Smooth muscle cell (in vitro differentiated cells): ENCODE data around the gene UBE2E2. TPM values are rescaled to one million over a fixed set of nuclear protein-coding genes. Genes with fewer than 3 reads are reported as not detected.

Source experiments
- DNase-seq: peaks from one replicate; lab custom pipeline; 2025; ENCODE audit not compliant: unreplicated experiment; lab: John Stamatoyannopoulos, UW
- H2AFZ ChIP-seq: fragments of 200-600 bp; sonication (generic); 2 replicates; pipeline ENCODE4 v1.6.0; 2016; ENCODE audit warnings: antibody characterized with exemption, low read depth, mild to moderate bottlenecking
- H3F3A ChIP-seq: fragments of 200-600 bp; sonication (generic); 2 replicates; pipeline ENCODE4 v1.6.0; 2017; ENCODE audit warnings: antibody characterized with exemption, low read depth
- H3K27ac ChIP-seq: fragments of 200-600 bp; sonication (generic); 2 replicates; pipeline ENCODE4 v1.5.1; 2016; ENCODE audit warnings: low read depth, mild to moderate bottlenecking
- H3K27me3 ChIP-seq: fragments of 200-600 bp; sonication (generic); 2 replicates; pipeline ENCODE4 v1.6.1; 2016; ENCODE audit warnings: low read depth, mild to moderate bottlenecking
- H3K36me3 ChIP-seq: fragments of 200-600 bp; sonication (generic); 2 replicates; pipeline ENCODE4 v1.5.1; 2016; ENCODE audit warnings: low read depth
- H3K4me1 ChIP-seq: fragments of 200-600 bp; sonication (generic); 2 replicates; pipeline ENCODE4 v1.5.1; 2016; ENCODE audit warnings: low read depth
- H3K4me2 ChIP-seq: fragments of 200-600 bp; sonication (generic); 2 replicates; pipeline ENCODE4 v1.6.0; 2016; ENCODE audit warnings: mild to moderate bottlenecking
- H3K4me3 ChIP-seq: fragments of 200-600 bp; sonication (generic); 2 replicates; pipeline ENCODE4 v1.5.1; 2016; ENCODE audit warnings: mild to moderate bottlenecking
- H3K79me2 ChIP-seq: fragments of 200-600 bp; sonication (generic); 2 replicates; pipeline ENCODE4 v1.6.0; 2016; ENCODE audit warnings: low read depth, mild to moderate bottlenecking
- H3K9ac ChIP-seq: fragments of 200-600 bp; sonication (generic); 2 replicates; pipeline ENCODE4 v1.6.0; 2016; ENCODE audit warnings: low read depth
- H3K9me3 ChIP-seq: fragments of 200-600 bp; sonication (generic); replicated peaks from 2 replicates; pipeline ENCODE4 v1.5.1; 2016; ENCODE audit warnings: low read depth
- H4K20me1 ChIP-seq: fragments of 200-600 bp; sonication (generic); 2 replicates; pipeline ENCODE4 v1.6.0; 2016; ENCODE audit warnings: low read depth
- WGBS: methylation state at CpG from one replicate; pipeline ENCODE4 v1.1.7; 2016; ENCODE audit warnings: low lambda C conversion rate; 5-methylcytosine and 5-hydroxymethylcytosine counted together
- polyA plus RNA-seq: library from polyadenylated mRNA; unstranded; fragments of >200 nt; fragmentation: Nextera tagmentation; extraction: Ambion mirVana; gene quantifications from 2 replicates; pipeline ENCODE4 v1.2.1, GENCODE V29; 2016
- total RNA-seq: library from RNA; depleted of rRNA; stranded (reverse); fragments of >200 nt; gene quantifications from 2 replicates; pipeline ENCODE4 v1.2.3, GENCODE V29; 2014
- TF ChIP-seq, protein P1 (sequence below): fragments of 200-600 bp; sonication (generic); IDR thresholded peaks from 2 replicates; pipeline ENCODE4 v1.5.1; 2017; ENCODE audit warnings: borderline replicate concordance, mild to moderate bottlenecking, antibody characterized with exemption; ENCODE audit not compliant: insufficient read depth, poor library complexity, severe bottlenecking

UBE2E2 gene
- total RNA-seq (51.4 and 65.9 TPM in 2 replicates), polyA plus RNA-seq (107 and 121 TPM in 2 replicates)

- H3K4me2 ChIP-seq, result peak within 1 kb of the TSS; percentile 96
- no peaks in the 10 kb centered on the region for H3F3A ChIP-seq
- peaks cover 47% of the 10 kb centered on the region for H3K79me2 ChIP-seq
- H3K4me3 ChIP-seq, result peak within 1 kb of the TSS; percentile 95
- TF ChIP-seq, protein P1, sequence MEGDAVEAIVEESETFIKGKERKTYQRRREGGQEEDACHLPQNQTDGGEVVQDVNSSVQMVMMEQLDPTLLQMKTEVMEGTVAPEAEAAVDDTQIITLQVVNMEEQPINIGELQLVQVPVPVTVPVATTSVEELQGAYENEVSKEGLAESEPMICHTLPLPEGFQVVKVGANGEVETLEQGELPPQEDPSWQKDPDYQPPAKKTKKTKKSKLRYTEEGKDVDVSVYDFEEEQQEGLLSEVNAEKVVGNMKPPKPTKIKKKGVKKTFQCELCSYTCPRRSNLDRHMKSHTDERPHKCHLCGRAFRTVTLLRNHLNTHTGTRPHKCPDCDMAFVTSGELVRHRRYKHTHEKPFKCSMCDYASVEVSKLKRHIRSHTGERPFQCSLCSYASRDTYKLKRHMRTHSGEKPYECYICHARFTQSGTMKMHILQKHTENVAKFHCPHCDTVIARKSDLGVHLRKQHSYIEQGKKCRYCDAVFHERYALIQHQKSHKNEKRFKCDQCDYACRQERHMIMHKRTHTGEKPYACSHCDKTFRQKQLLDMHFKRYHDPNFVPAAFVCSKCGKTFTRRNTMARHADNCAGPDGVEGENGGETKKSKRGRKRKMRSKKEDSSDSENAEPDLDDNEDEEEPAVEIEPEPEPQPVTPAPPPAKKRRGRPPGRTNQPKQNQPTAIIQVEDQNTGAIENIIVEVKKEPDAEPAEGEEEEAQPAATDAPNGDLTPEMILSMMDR, result no peak
- DNase-seq, result peak; percentile 54
- H3K9me3 ChIP-seq, result no peaks in the 10 kb centered on the region
- H3K27ac ChIP-seq, result peak within 1 kb of the TSS; percentile 68
- H3K4me1 ChIP-seq, result peaks cover 17% of the 10 kb centered on the region
- H4K20me1 ChIP-seq, result peaks cover 42% of the 10 kb centered on the region
- H2AFZ ChIP-seq, result peak within 1 kb of the TSS; percentile 99
- WGBS, result 2% methylated on average over 18 of the region's 101 CpGs
- H3K9ac ChIP-seq, result peak within 1 kb of the TSS; percentile 88
- no peaks in the 10 kb centered on the region for H3K36me3 ChIP-seq
- no peaks in the 10 kb centered on the region for H3K27me3 ChIP-seq
Observed at GRCh38 chr3:23202921-23203707, at the start of gene UBE2E2. Gene UBE2E2 (plus strand): TSS chr3:23203327.

DNA sequence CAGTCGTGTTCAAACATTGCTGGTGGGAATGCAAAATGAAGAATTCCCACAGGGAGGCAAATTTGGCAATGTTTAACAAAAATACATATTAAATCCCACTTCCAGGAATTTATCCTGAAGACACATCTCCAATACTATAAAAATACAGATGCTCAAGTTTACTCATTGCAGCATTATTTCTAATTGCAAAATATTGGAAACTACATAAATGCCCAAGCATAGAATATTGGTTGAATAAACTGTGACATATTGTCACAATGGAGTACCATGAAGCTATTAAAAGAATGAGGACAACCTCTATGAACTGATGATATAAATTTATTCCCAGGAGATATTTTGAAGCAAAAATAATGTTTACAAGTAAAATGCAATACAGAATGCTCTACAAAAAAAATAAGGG, 49.7 kb upstream of the UBE2E2 start:
- Histone ChIP-seq H3K9ac (no peak overlapping the region), H3K27ac (no peak overlapping the region), H3K4me3 (no peak overlapping the region), H3K27me3 (no peaks in the 10 kb centered on the region), H3K4me2 (no peak overlapping the region), H4K20me1 (no peaks in the 10 kb centered on the region), H3K9me3 (no peaks in the 10 kb centered on the region), H3K4me1 (no peaks in the 10 kb centered on the region), H3F3A (no peaks in the 10 kb centered on the region), H3K79me2 (no peaks in the 10 kb centered on the region), H3K36me3 (no peaks in the 10 kb centered on the region), H2AFZ (no peak overlapping the region)
- TF ChIP-seq, protein P1, result no peak
- WGBS, result 76% methylated on average over 1 of the region's 1 CpG
- DNase-seq, result no peak

GRCh38 chr3:23157331-23157730, 45.8 kb upstream of the UBE2E2 start:
- Histone ChIP-seq H3K4me3 (no peak overlapping the region), H3F3A (no peaks in the 10 kb centered on the region), H3K9ac (no peak overlapping the region), H3K36me3 (no peaks in the 10 kb centered on the region), H3K27me3 (no peaks in the 10 kb centered on the region), H3K4me1 (no peaks in the 10 kb centered on the region), H3K4me2 (no peak overlapping the region), H3K27ac (no peak overlapping the region), H3K9me3 (no peaks in the 10 kb centered on the region), H4K20me1 (no peaks in the 10 kb centered on the region), H2AFZ (peak overlapping the region; percentile 33), H3K79me2 (no peaks in the 10 kb centered on the region)
- TF ChIP-seq, protein P1, result no peak
- WGBS, result 90% methylated on average over 3 of the region's 3 CpGs
- no peak for DNase-seq

- Histone ChIP-seq H3K27ac (peak overlapping the region; percentile 86), H3F3A (no peaks in the 10 kb centered on the region), H3K4me1 (no peaks in the 10 kb centered on the region), H3K4me3 (no peak overlapping the region), H3K4me2 (peak overlapping the region; percentile 47), H4K20me1 (no peaks in the 10 kb centered on the region), H3K27me3 (no peaks in the 10 kb centered on the region), H3K79me2 (no peaks in the 10 kb centered on the region), H3K9me3 (no peaks in the 10 kb centered on the region), H2AFZ (no peak overlapping the region), H3K36me3 (no peaks in the 10 kb centered on the region), H3K9ac (peak overlapping the region; percentile 69)
- DNase-seq, result no peak
- TF ChIP-seq, protein P1, result no peak
- 14% methylated on average over 2 of the region's 2 CpGs for WGBS
Observed at GRCh38 chr3:23159929-23160328, 43.2 kb upstream of the UBE2E2 start.
